GM19397 (cell line): ENCODE data around the gene ICE1.
"Not testable (repeated sequence)": the region's sequence is repeated elsewhere in the genome, so short reads cannot be mapped to it uniquely, and the experiment has no call there.

Experiments
- ATAC-seq: cut with Tn5 transposase; IDR thresholded peaks from one replicate; pipeline ENCODE4 v1.9.1; 2021; ENCODE audit warnings: mild to moderate bottlenecking, moderate library complexity; ENCODE audit not compliant: unreplicated experiment

Gene ICE1

GRCh38 chr5:5432020-5432707 lies 9.7 kb downstream of the ICE1 start:
- ATAC-seq: no peak

GRCh38 chr5:5436203-5436760 lies 13.8 kb downstream of the ICE1 start:
- ATAC-seq: no peak

- ATAC-seq: no peak
These were observed 15.0 kb downstream of the ICE1 start for GRCh38 chr5:5437227-5438172.

GRCh38 chr5:5451863-5452262 lies 29.4 kb downstream of the ICE1 start:
- no peak for ATAC-seq

DNA sequence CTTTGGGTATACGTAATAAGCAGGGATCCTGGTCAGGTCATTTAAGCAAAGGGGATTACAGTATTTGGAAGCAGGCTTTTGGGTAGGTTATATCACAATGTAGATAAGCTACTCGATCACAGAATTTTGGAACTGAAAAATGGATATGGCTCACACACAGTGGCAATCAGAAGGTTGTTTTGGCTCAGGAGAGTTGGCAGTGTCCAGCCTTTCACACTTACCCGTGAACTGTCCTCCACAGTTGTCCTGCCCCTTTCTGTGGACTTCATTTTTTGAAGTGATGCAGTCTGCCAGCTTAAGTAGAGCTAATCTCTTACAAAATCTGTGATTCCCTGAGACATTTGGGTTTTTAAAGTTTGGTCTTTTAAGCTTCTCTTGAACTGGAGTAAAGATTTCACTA lies 30.7 kb downstream of the ICE1 start:
- no peak for ATAC-seq

DNA sequence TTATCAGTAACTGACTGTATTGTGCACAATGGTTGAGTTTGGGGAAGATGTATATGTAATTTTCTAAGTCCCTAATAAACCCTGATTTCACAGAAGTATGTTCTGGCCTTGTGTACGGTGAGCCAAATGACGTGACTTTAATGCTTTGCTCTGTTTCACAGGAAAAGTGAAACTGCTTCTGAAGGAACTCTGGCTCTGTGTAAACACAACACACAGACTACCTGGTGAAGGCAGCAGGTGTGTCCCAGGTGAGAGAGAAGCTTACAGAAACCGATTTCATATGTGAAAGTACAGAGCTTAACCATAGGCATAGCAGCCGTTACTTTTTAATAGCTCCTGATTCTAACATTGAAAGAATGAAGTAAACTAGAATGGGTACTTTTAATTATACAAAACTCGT lies 31.9 kb downstream of the ICE1 start:
- ATAC-seq: no peak

- ATAC-seq: no peak
These were observed 34.4 kb downstream of the ICE1 start for GRCh38 chr5:5456858-5457257.

DNA sequence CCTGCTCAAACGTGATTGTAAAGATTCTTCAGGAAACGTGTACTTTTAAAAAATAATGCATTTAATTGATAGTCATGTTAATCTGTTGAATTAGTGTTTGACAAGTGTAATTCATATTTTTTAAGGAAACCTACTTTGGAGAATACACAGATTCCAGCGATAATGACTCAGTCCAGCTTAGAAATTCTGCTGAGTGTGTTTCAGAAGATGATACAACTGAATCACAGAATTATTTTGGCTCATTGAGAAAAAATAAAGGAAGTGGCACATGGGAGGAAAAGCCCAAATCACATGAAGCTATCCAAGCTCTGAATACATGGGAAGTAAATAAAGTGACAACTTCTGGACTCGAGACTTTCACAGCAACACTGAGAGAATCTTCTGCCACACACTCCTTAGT lies 37.8 kb downstream of the ICE1 start:
- ATAC-seq: no peak

DNA sequence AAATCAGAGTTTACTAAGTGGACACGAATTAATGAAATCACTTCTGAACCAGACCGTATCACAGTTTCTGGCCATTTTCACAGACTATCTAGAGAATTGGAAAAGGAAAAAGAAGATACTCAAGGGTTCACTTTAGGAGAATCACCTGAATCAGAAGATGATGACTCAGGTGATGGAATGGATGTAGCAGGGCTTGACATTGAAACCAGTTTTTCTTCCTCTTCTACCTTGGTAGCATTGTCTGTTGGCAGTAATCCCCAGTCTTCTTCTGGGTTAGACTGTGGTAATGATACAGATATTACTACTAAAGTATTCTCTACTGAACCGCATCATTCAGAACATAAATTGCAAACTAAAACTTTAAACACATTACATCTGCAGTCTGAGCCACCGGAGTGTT lies 38.5 kb downstream of the ICE1 start:
- no peak for ATAC-seq

DNA sequence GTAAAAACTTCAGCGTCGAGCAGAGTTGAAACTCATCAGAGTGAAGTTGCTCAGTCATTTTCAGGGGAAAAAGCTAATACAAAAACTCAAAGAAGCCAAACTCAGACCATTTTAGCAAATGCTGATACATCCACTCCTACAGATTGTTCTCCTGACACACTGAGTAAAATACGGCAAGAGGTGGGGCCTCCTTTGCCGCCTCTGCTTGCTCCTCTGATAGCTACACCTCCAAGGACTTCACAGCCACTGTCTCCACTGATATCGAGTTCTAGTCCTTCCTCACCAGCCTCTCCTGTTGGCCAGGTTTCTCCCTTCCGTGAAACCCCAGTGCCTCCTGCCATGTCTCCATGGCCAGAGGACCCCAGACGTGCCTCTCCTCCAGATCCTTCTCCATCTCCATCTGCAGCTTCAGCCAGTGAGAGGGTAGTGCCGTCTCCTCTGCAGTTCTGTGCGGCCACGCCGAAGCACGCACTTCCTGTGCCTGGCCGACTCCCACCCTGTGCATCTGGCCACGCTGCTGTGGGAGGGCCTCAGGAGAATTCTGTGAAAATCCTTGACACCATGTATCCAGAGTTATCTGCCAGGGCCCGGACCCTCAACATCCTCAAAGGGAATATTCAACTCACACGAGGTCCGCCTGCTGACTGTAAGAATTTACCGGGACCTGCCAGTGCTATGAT lies 41.7 kb downstream of the ICE1 start:
- no peak for ATAC-seq

GRCh38 chr5:5466227-5466626 lies 43.8 kb downstream of the ICE1 start:
- ATAC-seq: no peak

GRCh38 chr5:5467737-5468136 lies 45.3 kb downstream of the ICE1 start:
- no peak for ATAC-seq

DNA sequence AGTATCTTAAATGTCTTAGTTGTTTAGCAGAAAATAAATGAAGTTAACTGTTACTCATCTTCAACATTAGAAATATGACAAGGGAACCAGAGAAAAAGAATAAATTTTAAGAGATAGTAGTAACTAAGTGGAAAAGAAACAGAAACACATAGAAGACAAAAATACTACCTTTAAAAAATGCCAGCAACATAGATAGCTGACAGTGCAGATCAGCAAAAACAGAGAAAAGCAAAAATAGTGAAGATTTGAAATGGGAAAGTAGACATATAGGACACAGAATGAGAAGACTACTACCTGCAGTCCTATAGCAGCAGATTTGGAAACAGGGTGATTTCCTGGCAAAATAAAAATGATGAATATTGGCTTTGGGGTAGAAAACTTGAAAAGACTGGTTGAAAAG lies 48.5 kb downstream of the ICE1 start:
- no peak for ATAC-seq

DNA sequence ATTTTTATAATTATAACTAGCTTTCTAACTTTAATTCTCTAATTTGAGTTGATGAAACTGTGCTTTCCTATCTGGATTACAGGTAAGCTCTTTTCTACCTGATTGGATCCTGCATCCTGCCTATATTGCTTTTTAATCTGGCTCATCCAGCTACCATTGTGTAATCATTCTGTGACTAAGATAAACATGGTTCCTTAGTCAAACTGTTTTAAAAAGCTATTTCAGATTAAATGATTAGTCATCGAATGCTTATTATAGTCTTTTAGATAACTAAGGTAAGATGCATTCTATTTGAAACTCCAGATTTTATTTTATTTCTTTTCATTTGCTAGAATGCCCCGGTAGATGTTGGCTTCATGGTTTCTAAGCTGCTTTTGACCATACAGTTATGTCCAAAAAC lies 50.7 kb downstream of the ICE1 start:
- no peak for ATAC-seq

DNA sequence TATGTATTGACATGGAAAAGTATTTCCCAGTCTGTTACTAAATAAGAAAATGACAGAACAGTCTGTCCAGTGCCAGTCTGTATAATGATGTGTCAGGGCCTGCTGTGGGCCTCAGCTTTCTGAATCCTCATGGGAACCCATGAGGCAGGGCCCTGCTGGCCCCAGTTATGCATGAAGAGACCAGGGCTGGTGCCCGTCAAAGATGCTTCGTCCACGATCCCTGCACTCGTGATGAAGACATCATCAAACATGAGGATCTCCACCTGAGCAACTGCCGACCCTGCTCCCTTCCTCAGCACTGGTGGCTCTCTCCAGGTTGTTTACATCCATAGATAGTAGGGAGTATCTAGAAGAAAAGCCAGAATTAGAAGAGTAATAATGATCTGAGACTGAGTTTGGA lies 52.5 kb downstream of the ICE1 start:
- ATAC-seq: no peak

DNA sequence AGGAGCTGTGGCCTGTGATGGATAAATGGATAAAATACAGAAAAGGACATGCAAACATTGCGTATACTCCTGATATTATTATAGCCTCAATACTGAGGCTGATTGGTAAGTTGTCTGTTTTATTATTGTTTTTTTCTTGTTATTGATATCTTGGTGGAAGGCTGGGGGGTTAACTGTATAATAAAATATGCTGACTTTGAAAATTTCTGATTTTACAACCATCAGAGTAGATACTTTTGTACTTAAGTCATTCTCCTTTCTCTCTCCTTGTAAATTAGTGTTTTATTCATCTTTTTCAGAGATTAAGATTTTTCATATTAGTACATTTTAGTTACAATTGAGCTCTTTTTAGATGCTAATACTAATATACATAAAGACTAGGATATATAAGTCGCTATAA lies 53.5 kb downstream of the ICE1 start:
- no peak for ATAC-seq

- not testable (repeated sequence) for ATAC-seq
These were observed 57.1 kb downstream of the ICE1 start for GRCh38 chr5:5479578-5479977.

DNA sequence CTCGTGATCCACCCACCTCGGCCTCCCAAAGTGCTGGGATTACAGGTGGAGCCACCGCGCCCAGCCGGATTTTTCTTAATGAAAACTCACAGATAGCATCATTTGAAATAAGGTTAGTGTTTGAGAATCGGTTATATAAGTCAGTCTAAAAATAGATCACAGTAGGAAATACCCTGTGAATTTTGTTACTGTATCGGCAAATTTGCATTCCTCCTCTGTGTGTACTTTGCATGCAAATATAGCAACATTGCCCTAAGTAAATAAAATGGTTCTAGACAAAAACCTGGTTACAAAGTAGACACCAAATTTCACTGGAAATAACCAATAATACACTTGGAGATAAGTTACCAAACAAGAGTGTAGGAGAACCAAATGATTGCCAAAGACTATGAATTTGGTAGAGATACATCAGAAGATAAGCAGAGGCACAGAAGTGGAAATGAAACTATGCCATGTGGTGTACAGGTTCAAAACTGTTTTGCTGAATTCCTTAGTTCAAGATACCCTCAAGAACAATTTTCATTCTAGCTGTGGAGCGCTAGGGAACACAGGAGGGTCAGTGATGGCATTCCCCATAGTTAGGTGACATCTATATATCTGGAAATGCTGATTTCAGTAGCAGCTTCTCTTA lies 58.1 kb downstream of the ICE1 start:
- no peak for ATAC-seq

DNA sequence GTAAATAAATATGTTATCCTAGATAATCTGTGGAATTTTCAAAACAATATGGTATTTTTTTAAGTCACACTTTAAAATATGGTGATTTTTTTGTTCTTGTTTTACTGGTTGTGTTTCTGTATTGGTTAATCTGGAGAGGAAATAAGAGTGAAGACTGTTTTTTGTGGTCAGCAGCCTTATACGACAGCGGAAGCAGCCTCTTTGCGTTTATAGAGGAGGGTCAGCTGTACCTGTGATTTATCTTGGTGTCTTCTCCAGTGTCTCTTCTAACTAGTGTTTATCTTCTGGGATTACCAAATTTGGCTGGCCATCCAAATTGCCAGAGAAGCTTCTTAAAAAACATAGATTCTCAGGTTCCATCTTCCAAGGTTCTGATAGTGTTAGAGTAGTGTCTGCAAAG lies 58.7 kb downstream of the ICE1 start:
- ATAC-seq: no peak

DNA sequence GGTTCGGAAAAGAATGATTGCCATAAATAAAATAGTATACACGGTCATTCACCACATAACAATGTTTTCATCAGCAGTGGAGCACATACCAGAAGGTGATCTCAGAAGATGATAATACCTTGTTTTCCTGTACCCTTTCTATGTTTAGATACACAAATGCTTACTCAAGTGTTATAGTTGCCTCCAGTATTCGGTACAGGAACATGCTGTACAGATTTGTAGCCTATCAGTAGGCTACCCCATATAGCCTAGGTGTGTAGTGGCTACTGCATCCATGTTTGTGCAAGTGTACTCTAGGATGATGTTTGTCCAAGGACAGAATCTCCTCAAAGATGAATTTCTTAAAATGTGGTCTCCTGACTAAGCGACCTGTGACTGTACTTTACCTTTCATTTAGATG lies 59.2 kb downstream of the ICE1 start:
- no peak for ATAC-seq

- ATAC-seq: no peak
These were observed 60.9 kb downstream of the ICE1 start for GRCh38 chr5:5483350-5483749.
